GM12892 (cell line): Measurements from ENCODE around the gene R3HDM2.
A peak's percentile ranks its signal among the peaks of the same experiment; 100 is the strongest.

Experiments used
- DNase-seq: peaks from one replicate; pipeline ENCODE4 v3.0.0; 2011; ENCODE audit not compliant: insufficient read length
- FAIRE-seq: peaks from 2 replicates; lab custom pipeline; 2011; peaks lifted over from hg19 to GRCh38; lab: Jason Lieb, UNC
- POLR2A ChIP-seq: IDR thresholded peaks from 2 replicates; pipeline ENCODE4 v1.6.1; 2011; ENCODE audit warnings: low read depth, low read length, control low read depth
- POLR2AphosphoS5 ChIP-seq: IDR thresholded peaks from 2 replicates; pipeline ENCODE4 v1.6.1; 2011; ENCODE audit warnings: low read depth, low read length, control low read depth
- TAF1 ChIP-seq: IDR thresholded peaks from 2 replicates; pipeline ENCODE4 v1.6.1; 2011; ENCODE audit warnings: low read depth, mild to moderate bottlenecking, control low read depth, low read length, borderline replicate concordance

Gene R3HDM2

GRCh38 chr12:57465030-57465746 lies 34.3 kb upstream of the R3HDM2 start:
- TF ChIP-seq POLR2A = no peak
- no peak for DNase-seq
- FAIRE-seq = no peak

- DNase-seq = no peak
- FAIRE-seq = no peak
- TF ChIP-seq TAF1 = no peak
- no peak for TF ChIP-seq POLR2AphosphoS5
- no peak for TF ChIP-seq POLR2A
Observed at GRCh38 chr12:57464569-57464968, 33.7 kb upstream of the R3HDM2 start.

- DNase-seq = no peak
- no peak for FAIRE-seq
- TF ChIP-seq POLR2A (no peak), TAF1 (no peak), POLR2AphosphoS5 (no peak)
Observed at GRCh38 chr12:57462912-57463253, 32.0 kb upstream of the R3HDM2 start.

GRCh38 chr12:57462251-57462911 lies 31.5 kb upstream of the R3HDM2 start:
- DNase-seq = peak; percentile 96
- TF ChIP-seq POLR2A (no peak), POLR2AphosphoS5 (no peak), TAF1 (no peak)
- peak; percentile 96 for FAIRE-seq

- no peak for TF ChIP-seq POLR2A
- no peak for TF ChIP-seq POLR2AphosphoS5
- TF ChIP-seq TAF1 = no peak
- FAIRE-seq (peak; percentile 5), DNase-seq (no peak)
Observed at GRCh38 chr12:57461917-57462250, 31.0 kb upstream of the R3HDM2 start.

- FAIRE-seq (no peak), DNase-seq (no peak)
- TF ChIP-seq POLR2A = no peak
- TF ChIP-seq POLR2AphosphoS5 = no peak
- no peak for TF ChIP-seq TAF1
Observed at GRCh38 chr12:57461276-57461916, 30.6 kb upstream of the R3HDM2 start.

GRCh38 chr12:57460841-57461275 lies 30.0 kb upstream of the R3HDM2 start:
- DNase-seq (no peak), FAIRE-seq (no peak)
- no peak for TF ChIP-seq POLR2AphosphoS5
- TF ChIP-seq TAF1 = no peak
- TF ChIP-seq POLR2A = no peak

- DNase-seq (no peak), FAIRE-seq (no peak)
- TF ChIP-seq POLR2AphosphoS5 (no peak), TAF1 (no peak), POLR2A (no peak)
Observed at GRCh38 chr12:57460468-57460784, 29.6 kb upstream of the R3HDM2 start.

GRCh38 chr12:57459750-57460467 lies 29.1 kb upstream of the R3HDM2 start, which contains the start of gene GLI1:
Gene GLI1, plus strand, starts transcription at chr12:57459785. Its CDS starts 3,907 bp downstream, at chr12:57463692.
- FAIRE-seq (no peak), DNase-seq (no peak)
- TF ChIP-seq TAF1 (no peak), POLR2AphosphoS5 (no peak), POLR2A (no peak)

GRCh38 chr12:57459055-57459749 lies 28.4 kb upstream of the R3HDM2 start:
- DNase-seq (peak; percentile 67), FAIRE-seq (peak; percentile 69)
- TF ChIP-seq POLR2AphosphoS5 (0 out of 2 replicates have a peak, but pooled peaks have one; percentile 41), TAF1 (no peak), POLR2A (peak; percentile 64)

GRCh38 chr12:57458665-57459054 lies 27.8 kb upstream of the R3HDM2 start:
- FAIRE-seq (no peak), DNase-seq (no peak)
- no peak for TF ChIP-seq POLR2AphosphoS5
